Ishikawa (cell line): Measurements from ENCODE around the gene CLN5.

Experiments used
- CEBPB ChIP-seq: IDR thresholded peaks from 2 replicates; pipeline ENCODE4 v1.6.1; 2012
- CREB1 ChIP-seq: IDR thresholded peaks from 2 replicates; pipeline ENCODE4 v1.6.1; 2012; ENCODE audit warnings: low read depth
- EGR1 ChIP-seq: IDR thresholded peaks from 2 replicates; pipeline ENCODE4 v1.6.1; 2012
- EP300 ChIP-seq: IDR thresholded peaks from 2 replicates; pipeline ENCODE4 v1.6.1; 2012; ENCODE audit warnings: borderline replicate concordance
- FOXM1 ChIP-seq: IDR thresholded peaks from 2 replicates; pipeline ENCODE4 v1.6.1; 2012; ENCODE audit warnings: low read depth, borderline replicate concordance
- MAX ChIP-seq: IDR thresholded peaks from 2 replicates; pipeline ENCODE4 v1.6.1; 2012
- NFIC ChIP-seq: IDR thresholded peaks from 2 replicates; pipeline ENCODE4 v1.6.1; 2012
- RAD21 ChIP-seq: IDR thresholded peaks from 2 replicates; pipeline ENCODE4 v1.6.1; 2012; ENCODE audit warnings: low read depth
- REST ChIP-seq: IDR thresholded peaks from 2 replicates; pipeline ENCODE4 v1.6.1; 2012; ENCODE audit warnings: low read depth, mild to moderate bottlenecking
- TAF1 ChIP-seq: IDR thresholded peaks from 2 replicates; pipeline ENCODE4 v1.6.1; 2012; ENCODE audit warnings: low read depth, mild to moderate bottlenecking
- TCF12 ChIP-seq: IDR thresholded peaks from 2 replicates; pipeline ENCODE4 v1.6.1; 2012; ENCODE audit warnings: low read depth
- TEAD4 ChIP-seq: IDR thresholded peaks from 2 replicates; pipeline ENCODE4 v1.6.1; 2012
- USF1 ChIP-seq: IDR thresholded peaks from 2 replicates; pipeline ENCODE4 v1.6.1; 2012
- YY1 ChIP-seq: IDR thresholded peaks from 2 replicates; pipeline ENCODE4 v1.6.1; 2012; ENCODE audit warnings: low read depth
- ZBTB7A ChIP-seq: IDR thresholded peaks from 2 replicates; pipeline ENCODE4 v1.6.1; 2012; ENCODE audit warnings: low read depth

CLN5 gene

GRCh38 chr13:76953968-76954367 lies 37.9 kb upstream of the CLN5 start:
- TF ChIP-seq TCF12, result no peak
- no peak for TF ChIP-seq EP300
- TF ChIP-seq FOXM1, result no peak
- TF ChIP-seq RAD21, result no peak
- TF ChIP-seq YY1, result no peak
- no peak for TF ChIP-seq CREB1
- TF ChIP-seq MAX, result no peak
- TF ChIP-seq USF1, result no peak
- TF ChIP-seq NFIC, result no peak
- TF ChIP-seq REST, result no peak
- TF ChIP-seq TAF1, result no peak
- TF ChIP-seq ZBTB7A, result no peak
- no peak for TF ChIP-seq CEBPB
- TF ChIP-seq EGR1, result no peak
- no peak for TF ChIP-seq TEAD4

GRCh38 chr13:76954538-76954937 lies 37.3 kb upstream of the CLN5 start:
- TF ChIP-seq TAF1, result no peak
- no peak for TF ChIP-seq EP300
- TF ChIP-seq ZBTB7A, result no peak
- peak; percentile 83 for TF ChIP-seq REST
- TF ChIP-seq EGR1, result no peak

DNA sequence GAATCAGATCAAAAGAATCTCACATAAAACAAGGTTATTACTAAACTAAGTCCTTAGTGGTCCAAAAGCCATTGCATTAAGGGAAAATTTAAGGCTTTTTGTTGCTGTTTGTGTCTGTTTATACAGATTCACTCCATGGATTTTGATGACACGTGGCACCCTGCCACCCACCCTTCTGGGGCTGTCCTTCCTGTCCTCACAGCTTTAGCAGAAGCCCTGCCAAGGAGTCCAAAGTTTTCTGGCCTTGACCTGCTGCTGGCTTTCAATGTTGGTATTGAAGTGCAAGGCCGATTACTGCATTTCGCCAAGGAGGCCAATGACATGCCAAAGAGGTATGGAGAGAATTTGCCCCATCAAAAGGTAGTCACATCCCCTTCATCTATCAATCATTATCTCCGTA lies 36.7 kb upstream of the CLN5 start:
- TF ChIP-seq YY1 (no peak), RAD21 (no peak), TAF1 (no peak)

GRCh38 chr13:76955661-76956060 lies 36.2 kb upstream of the CLN5 start:
- TF ChIP-seq TAF1, result no peak
- no peak for TF ChIP-seq NFIC
- TF ChIP-seq CEBPB, result no peak
- no peak for TF ChIP-seq USF1
- no peak for TF ChIP-seq EP300
- TF ChIP-seq YY1, result no peak
- TF ChIP-seq RAD21, result no peak
- TF ChIP-seq ZBTB7A, result no peak
- TF ChIP-seq TCF12, result no peak
- no peak for TF ChIP-seq CREB1
- TF ChIP-seq EGR1, result no peak
- TF ChIP-seq REST, result no peak
- no peak for TF ChIP-seq MAX
- TF ChIP-seq FOXM1, result no peak
- TF ChIP-seq TEAD4, result no peak

DNA sequence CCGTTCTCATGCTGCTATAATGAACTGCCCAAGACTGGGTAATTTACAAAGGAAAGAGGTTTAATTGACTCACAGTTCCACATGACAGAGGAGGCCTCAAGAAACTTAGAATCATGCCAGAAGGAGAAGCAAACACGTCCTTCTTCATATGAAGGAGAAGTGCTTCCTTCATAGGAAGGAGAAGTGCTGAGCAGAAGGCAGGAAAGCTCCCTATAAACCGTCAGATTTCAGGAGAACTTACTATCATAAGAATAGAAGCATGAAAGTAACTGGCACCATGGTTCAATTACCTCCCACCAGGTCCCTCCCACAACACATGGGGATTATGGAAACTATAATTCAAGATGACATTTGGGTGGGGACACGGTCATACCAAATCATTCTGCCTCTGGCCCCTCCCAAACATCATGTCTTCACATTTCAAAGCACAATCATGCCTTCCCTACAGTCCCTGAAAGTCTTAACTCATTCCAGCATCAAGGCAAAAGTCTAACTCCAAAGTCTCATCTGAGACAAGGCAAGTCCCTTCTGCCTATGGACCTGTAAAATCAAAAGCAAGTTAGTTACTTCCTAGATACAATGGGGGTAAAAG lies 32.9 kb upstream of the CLN5 start:
- no peak for TF ChIP-seq REST
- no peak for TF ChIP-seq TAF1
- TF ChIP-seq CREB1, result no peak
- TF ChIP-seq TEAD4, result no peak
- no peak for TF ChIP-seq EP300
- no peak for TF ChIP-seq NFIC
- no peak for TF ChIP-seq CEBPB
- TF ChIP-seq ZBTB7A, result no peak
- TF ChIP-seq FOXM1, result no peak
- TF ChIP-seq YY1, result no peak
- no peak for TF ChIP-seq MAX
- no peak for TF ChIP-seq TCF12
- TF ChIP-seq EGR1, result no peak
- TF ChIP-seq USF1, result no peak
- TF ChIP-seq RAD21, result no peak
